GM19452 (cell line): ENCODE results near the gene C3orf18.
"Not testable (repeated sequence)": the region's sequence is repeated elsewhere in the genome, so short reads cannot be mapped to it uniquely, and the experiment has no call there.

Experiments
- ATAC-seq: cut with Tn5 transposase; IDR thresholded peaks from one replicate; pipeline ENCODE4 v1.9.1; 2021; ENCODE audit not compliant: unreplicated experiment

Gene C3orf18

DNA sequence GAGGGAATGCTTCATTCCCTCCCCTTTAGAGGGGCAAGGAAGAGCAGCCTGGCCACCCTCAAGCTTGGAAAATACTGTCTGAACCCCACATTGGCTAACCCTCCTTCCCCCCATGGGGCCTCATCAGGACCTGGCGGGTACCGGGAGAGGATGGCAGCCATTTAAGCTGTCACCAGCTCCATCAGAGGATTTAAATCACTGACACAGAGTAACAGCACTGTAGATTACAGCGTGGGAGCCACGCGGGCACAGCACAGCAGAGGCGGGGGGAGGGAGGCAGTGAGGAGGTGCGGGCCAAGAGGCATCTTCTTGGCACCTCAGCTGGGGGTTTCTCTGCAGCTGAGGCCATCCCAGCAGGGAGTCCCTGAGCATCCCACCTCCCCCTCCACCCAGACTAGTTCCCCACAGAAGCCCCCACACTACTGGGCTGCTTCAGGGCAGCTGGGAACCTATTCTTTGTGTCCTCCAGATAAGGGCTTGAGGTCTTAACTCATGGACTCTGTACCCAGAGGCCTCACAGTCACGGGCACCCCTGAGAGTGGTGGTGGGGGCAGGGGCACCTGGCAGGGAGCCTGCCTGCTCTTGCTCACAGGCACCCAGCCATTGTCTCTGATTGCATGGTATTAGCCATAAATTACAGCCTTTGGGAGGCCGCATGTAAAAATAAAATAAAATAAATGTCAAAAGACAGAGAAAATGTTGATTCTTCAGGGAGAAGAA is 42.2 kb downstream of the C3orf18 start:
- no peak for ATAC-seq

DNA sequence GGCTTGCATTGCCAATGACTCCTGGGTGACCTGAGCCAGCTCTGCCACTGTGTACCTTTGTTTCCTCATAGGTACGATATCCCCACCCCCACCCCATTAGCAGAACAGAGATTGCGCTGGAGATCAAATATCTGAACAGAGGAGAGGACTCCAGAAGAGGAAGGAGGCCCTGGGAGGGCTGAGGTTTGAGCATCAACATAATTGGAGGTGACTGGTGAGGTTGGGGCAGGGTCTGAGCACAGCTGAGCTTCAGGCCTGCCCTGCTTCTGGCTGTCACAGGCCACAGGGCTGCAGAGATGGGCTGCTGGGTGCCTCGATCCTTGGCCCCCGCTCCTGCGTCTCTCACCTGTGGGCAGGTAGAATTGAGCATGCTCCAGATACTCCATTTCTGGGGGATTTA is 42.8 kb downstream of the C3orf18 start:
- ATAC-seq = no peak

DNA sequence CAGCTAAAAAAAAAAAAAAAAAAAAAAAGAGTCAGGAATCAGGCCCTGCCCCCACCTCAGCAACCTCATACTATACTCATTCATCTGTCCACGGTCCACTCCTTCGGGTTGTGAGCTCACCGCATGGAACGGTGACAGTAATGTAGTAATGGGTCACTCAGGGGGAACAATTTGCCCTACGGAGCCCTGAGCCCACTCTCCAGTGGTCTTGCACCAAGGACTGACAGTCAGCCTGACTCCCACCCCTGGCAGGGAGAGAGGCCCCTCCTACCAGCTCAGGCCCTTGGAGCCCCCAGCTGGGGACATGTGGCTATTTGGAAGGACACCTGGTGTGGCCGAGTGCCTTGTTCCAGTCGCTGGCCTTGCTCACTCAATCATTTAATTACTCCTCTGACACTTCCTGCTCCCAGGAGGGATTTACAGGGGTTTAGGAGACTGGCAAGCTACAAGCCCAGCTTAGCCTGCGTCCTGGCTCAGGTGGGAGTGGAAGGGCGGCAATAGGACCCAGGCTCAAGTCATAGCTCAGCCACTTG is 44.2 kb downstream of the C3orf18 start:
- no peak for ATAC-seq

DNA sequence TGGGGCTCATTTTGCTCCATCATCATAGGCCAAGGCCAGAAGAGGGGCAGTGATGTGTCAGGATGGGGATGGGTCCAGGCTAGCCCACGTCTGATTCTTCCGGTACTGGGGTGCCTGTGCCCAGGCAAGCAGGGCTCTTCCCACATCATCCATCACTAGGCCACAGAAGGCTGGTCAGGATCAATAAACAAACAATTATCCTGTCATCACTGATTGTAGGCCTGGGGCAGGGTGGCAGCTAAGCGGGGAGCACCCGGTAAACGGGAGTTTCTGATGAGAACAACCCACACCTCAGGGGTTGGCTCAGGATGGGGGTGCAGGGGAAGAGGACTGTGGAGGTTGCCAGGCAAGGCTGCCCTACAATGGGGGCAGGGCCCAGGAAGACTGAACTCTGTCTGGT is 46.0 kb downstream of the C3orf18 start:
- ATAC-seq = no peak

DNA sequence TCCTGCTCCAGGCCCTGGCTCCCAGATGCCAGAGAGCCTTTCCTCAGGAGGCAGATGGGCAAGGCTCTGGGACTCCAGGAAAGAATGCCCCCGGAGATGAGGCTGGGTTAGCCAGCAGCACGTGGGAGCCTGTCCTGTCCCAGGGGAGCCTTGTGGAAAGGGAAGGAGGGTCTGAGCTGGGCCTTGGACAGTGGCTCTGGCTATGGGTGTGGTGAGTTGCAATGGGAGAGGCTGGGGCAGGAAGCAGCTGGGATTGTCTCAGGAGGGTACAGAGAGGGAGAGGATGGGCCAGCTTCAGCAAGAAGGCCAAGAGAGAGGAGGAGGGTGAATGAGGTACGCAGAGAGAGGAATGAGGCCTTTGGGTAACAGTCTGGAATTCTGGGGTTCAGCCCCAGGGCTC is 46.7 kb downstream of the C3orf18 start:
- no peak for ATAC-seq

DNA sequence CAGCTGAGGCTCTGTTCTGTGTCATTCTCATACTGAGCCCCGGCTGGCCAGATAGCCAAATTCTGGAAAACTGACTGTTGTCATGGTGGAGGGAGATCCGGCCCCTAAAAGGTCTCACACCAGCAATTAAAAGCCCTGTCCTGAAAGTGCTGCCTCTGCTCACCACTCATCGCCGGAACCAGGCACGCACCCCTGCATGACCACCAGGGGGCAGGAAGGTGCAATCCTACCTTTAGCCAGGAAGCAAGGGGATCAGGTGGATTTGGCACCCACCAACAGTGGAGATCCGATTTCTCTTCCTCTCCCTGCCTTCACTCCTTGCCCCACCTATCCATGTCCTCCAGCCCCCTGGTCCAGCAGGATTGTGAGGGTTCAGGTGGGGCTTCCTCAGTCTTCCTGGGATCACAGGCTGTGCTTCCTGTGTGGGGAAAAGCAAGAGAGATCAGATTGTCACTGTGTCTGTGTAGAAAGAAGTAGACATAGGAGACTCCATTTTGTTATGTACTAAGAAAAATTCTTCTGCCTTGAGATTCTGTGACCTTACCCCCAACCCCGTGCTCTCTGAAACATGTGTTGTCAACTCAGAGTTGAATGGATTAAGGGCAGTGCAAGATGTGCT is 48.0 kb downstream of the C3orf18 start:
- no peak for ATAC-seq

DNA sequence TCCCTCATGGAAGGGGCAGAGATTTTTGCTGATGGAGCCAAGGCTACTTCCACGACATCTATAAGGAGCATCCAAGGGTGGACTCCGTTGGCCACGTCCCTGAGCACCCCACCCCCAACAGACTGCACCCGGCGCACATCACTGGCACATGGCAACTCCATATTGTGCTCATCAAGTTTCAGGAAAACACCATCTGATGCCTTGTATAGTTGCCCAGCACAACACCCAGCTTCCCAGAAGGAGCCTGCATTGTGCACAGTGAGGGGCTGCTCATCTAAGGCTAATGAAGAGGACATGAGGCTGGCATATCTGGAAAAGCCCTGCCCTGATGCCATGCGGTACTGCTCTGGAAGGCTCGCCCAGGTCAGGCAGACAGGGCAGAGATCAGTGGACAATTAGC is 49.1 kb downstream of the C3orf18 start:
- ATAC-seq = no peak

DNA sequence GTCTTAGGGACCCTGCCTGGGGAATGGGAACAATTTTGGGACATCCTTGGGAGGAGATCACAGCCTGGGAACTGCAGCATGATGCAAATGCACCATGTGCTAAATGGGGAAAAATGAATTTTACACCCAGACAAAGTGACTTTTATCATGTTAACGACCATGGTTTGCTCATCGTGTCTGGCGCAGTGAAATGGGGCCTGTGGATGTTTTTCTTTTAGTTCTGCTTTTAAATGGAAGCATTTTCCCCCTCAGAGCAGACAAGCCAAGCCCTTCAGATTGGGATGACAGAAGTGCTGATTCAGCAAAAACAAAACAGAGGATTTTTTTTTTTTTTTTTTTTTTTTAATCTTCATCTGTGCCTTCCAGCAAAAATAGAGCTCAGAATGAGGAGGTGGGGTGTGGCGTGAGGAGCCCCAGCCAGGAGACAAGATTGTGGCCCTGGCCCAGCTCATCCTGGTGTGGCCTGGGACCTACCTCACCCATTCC is 49.8 kb downstream of the C3orf18 start:
- ATAC-seq = no peak

DNA sequence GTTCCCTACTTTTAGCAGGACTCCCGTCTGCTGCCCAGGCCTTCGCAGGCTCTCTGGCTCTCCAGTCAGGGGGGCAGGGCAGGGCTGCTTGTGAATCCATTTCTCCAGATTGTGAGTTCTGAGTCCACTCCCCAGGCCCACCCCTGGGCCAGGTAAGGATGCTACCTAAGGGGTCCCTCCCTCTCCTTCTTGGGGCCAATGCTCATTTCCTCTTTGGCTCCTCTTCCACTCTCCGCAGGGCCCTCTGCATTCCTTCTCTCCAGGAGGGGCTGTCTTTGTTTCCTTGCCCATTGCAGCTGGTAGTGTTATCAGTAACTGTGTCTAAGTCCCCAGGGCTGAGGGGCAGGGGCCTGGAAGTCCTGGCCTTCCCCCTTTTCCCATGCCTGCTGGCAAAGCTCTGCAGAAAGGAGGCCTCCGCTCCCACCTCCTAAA is 51.1 kb downstream of the C3orf18 start:
- no peak for ATAC-seq

DNA sequence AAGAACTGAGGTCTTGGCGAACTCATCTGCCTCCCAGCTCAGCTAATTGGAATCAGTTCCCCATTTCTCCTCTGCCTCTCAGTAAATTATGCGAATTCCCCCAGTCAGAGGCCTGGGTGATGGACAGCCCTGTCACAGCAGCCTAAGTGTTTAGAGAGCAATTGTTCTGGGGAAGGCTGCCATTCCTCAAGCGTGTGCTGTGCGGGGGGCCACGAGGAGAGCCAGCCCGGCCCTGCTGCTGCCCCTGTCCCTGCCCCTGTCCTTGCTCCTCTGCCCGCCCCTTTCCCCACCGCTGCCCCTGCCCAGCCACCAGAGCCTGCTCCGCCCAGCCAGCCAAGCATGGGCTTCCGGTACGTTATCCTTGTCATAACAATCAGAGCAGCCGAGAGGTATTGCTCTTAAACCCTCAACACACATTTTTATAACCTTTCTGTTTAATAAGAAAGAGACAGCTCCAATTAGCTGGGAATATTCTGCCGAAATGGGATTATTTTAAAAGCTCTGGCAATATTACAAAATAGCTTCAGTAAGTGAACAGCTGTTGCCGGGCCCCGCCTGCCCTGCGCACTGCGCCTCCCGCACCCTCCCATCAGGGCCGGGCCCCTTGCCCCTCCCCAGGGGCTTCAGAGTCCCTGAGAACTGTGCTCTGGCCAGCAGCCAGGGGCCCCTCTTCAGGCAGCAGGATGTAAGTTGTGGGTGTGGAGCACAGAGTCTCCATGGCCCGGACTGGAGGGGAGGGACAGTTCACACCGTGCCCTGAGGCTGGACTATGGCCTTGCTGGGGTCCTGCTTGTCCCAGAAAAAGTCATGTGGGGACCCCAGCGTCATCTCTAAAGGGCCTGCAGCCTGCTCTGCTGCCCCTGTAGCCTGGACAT is 51.7 kb downstream of the C3orf18 start:
- ATAC-seq = no peak

DNA sequence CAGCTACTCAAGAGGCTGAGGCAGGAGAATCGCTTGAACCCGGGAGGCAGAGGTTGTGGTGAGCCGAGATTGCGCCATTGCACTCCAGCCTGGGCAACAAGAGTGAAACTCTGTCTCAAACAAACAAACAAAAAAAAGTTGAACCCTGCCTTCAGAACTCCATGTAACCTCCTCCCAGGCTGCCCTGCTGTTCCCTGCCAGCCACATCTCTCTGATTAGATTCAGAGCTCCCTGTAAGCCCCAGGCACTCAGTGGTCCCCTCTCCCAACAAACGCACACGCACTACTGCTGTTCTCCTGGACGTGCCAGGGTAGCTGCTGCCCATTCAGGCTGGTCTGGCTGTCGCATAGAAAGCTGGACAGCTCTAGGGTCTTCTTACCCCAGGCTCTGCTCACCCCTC is 54.6 kb downstream of the C3orf18 start:
- ATAC-seq = not testable (repeated sequence)

DNA sequence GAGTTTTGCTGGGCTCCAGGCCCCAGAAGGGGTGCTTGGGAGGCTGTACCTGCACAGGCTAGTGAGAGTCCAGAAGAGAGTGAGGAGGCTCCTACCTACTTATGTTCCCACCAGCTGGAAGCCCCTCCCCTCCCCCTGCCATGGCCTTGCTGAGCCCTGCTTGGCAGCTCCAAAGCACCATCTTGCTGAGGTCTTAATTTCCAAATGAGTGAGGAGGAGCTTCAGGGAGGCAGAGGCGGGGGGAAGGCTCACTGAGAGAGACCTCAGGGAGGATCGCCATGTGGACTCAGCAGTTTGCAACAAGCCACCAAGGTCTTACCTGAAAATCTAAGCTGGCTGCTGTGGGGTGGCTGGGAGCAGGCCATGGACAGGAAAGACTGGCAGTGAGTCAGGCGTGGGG is 55.4 kb downstream of the C3orf18 start:
- ATAC-seq = no peak

DNA sequence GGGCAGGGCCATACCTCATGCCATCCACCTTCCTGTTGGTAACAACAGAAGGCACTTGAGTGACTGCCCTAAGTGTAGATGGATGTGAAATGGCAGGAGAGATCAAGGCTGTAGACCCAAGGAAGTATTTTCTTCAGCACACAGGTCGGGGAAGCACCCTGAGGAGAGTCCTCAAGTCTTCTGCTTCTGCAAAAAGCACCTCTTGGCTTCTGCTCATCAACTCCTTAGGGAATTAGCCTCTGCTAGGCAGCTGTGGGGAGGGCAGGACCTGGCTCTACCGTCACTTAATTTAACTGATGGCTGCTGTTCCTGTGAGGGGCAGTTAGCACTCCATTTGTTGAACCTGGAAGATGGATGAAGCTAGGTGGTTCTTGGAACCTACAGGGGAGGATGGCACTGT is 57.2 kb downstream of the C3orf18 start:
- ATAC-seq = no peak

DNA sequence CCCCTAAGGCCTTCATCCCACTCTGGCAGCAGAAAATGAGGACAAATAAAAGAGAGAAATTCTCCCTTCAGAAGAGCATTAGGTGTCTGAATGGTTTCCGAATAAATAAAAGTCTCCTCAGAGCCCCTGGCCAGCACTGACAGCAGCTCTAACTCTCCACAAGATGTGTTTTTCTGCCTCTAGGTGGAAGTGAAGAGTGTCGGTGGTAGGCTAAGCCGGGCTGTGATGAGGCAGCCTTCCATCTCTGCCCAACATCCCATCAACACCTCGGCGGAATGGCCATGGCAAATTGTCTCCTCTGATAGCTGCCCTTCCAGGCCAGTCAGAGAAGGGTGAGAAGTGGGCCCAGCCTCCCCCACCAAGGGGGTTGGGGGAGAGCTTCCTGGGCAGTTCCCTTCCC is 57.8 kb downstream of the C3orf18 start:
- ATAC-seq = no peak

DNA sequence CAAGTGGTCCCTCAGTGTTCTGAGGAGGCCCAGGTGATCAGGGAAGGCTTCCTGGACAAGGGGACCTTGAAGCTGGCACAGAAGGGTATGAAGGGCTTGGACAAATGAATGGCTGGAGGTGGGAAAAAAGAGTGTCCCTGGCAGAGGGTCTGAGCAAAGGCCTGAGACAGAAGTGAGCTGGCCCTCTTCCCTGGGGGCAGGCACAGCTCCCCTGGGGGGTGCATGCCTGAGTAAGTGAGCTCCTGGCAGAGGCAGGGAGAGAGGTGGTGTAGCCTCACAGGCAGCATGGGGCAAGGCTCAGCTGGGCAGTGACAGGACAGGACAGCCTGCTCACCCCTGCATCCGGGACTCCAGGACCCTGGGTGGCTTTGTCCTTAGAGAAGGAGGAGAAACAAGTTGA is 58.7 kb downstream of the C3orf18 start:
- ATAC-seq = no peak
